Neuronal stem cell (in vitro differentiated cells): ENCODE measurements around the gene FANCG.

Experiments used
- DNase-seq: peaks from one replicate; pipeline ENCODE4 v3.0.0-alpha.2; 2013; ENCODE audit warnings: low spot score
- H2AFZ ChIP-seq: one replicate; pipeline ENCODE4 v1.6.1; 2013; ENCODE audit warnings: mild to moderate bottlenecking, low read length, inconsistent platforms
- H2AK5ac ChIP-seq: 2 replicates; pipeline ENCODE4 v1.6.1; 2013; ENCODE audit warnings: low read depth, mild to moderate bottlenecking, inconsistent platforms, low read length, moderate library complexity, mixed read lengths
- H2BK120ac ChIP-seq: 2 replicates; pipeline ENCODE4 v1.6.1; 2013; ENCODE audit warnings: low read depth, mild to moderate bottlenecking, inconsistent platforms, low read length, moderate library complexity, mixed read lengths
- H2BK12ac ChIP-seq: one replicate; pipeline ENCODE4 v1.6.1; 2013; ENCODE audit warnings: low read length, inconsistent platforms
- H2BK15ac ChIP-seq: 2 replicates; pipeline ENCODE4 v1.6.1; 2013; ENCODE audit warnings: mild to moderate bottlenecking, low read length, inconsistent platforms, mixed read lengths
- H2BK5ac ChIP-seq: one replicate; pipeline ENCODE4 v1.6.1; 2013; ENCODE audit warnings: inconsistent platforms, mild to moderate bottlenecking, low read length, moderate library complexity
- H3K14ac ChIP-seq: one replicate; pipeline ENCODE4 v1.6.1; 2013; ENCODE audit warnings: low read length, inconsistent platforms
- H3K18ac ChIP-seq: 2 replicates; pipeline ENCODE4 v1.6.1; 2013; ENCODE audit warnings: low read length, inconsistent platforms
- H3K23ac ChIP-seq: 2 replicates; pipeline ENCODE4 v1.6.1; 2013; ENCODE audit warnings: low read depth, mild to moderate bottlenecking, mixed read lengths, low read length, inconsistent platforms; ENCODE audit not compliant: poor library complexity
- H3K27ac ChIP-seq: replicated peaks from 3 replicates; pipeline ENCODE4 v1.5.1; 2013; ENCODE audit warnings: low read length, inconsistent platforms
- H3K27me3 ChIP-seq, 3 experiments: 2 replicates each; pipeline ENCODE4 v1.6.1; 2013; ENCODE audit warnings: low read length in 3 of 3, mild to moderate bottlenecking in 2 of 3, inconsistent platforms in 1 of 3, low read depth in 1 of 3, mixed read lengths in 1 of 3, moderate library complexity in 1 of 3; ENCODE audit not compliant: control insufficient read depth in 3 of 3, insufficient read depth in 3 of 3
- H3K36me3 ChIP-seq, 2 donors: replicated peaks in 1 of 2; 2 replicates each; pipeline ENCODE4 v1.6.1; 2013; ENCODE audit warnings: low read length in 2 of 2; ENCODE audit not compliant: control insufficient read depth in 2 of 2, insufficient read depth in 2 of 2
- H3K4ac ChIP-seq: 2 replicates; pipeline ENCODE4 v1.6.1; 2013; ENCODE audit warnings: inconsistent platforms, mild to moderate bottlenecking, low read length, moderate library complexity
- H3K4me1 ChIP-seq, 2 donors: 1 replicate in 1 of 2; 2 replicates in 1 of 2; pipeline ENCODE4 v1.6.1; 2013; ENCODE audit warnings: low read length in 2 of 2, low read depth in 1 of 2; ENCODE audit not compliant: control insufficient read depth in 2 of 2, insufficient read depth in 1 of 2
- H3K4me2 ChIP-seq: one replicate; pipeline ENCODE4 v1.6.1; 2013; ENCODE audit warnings: mild to moderate bottlenecking, low read length, inconsistent platforms; ENCODE audit not compliant: insufficient read depth, poor library complexity, severe bottlenecking
- H3K4me3 ChIP-seq, 2 donors: 2 replicates each; pipeline ENCODE4 v1.5.1; 2013; ENCODE audit warnings: low read length in 2 of 2, mild to moderate bottlenecking in 2 of 2, inconsistent platforms in 1 of 2, moderate library complexity in 1 of 2
- H3K79me1 ChIP-seq: one replicate; pipeline ENCODE4 v1.6.1; 2013; ENCODE audit warnings: low read depth, mild to moderate bottlenecking, inconsistent platforms, low read length, moderate library complexity
- H3K9ac ChIP-seq: one replicate; pipeline ENCODE4 v1.6.1; 2013; ENCODE audit warnings: mild to moderate bottlenecking, low read depth, low read length, inconsistent platforms; ENCODE audit not compliant: poor library complexity
- H3K9me3 ChIP-seq, 2 donors: replicated peaks in 1 of 2; 2 replicates each; pipeline versions ENCODE3 to v1.6.1; 2013; ENCODE audit warnings: low read length in 2 of 2, mild to moderate bottlenecking in 2 of 2, inconsistent platforms in 1 of 2, low read depth in 1 of 2, mixed read lengths in 1 of 2, moderate library complexity in 1 of 2; ENCODE audit not compliant: control insufficient read depth in 2 of 2, insufficient read depth in 1 of 2
- H4K8ac ChIP-seq: one replicate; pipeline ENCODE4 v1.6.1; 2013; ENCODE audit warnings: low read depth, mild to moderate bottlenecking, inconsistent platforms, low read length, moderate library complexity
- H4K91ac ChIP-seq: one replicate; pipeline ENCODE4 v1.6.1; 2013; ENCODE audit warnings: low read length, low read depth, mild to moderate bottlenecking, inconsistent platforms; ENCODE audit not compliant: poor library complexity
- WGBS, 2 donors: extraction: QIAGEN DNeasy Blood & Tissue Kit; methylation state at CpG; one replicate each; pipeline ENCODE4 v1.1.7; 2013; ENCODE audit warnings: missing lambda C conversion rate in 2 of 2, mixed read lengths in 1 of 2; ENCODE audit not compliant: insufficient read length in 2 of 2, insufficient replicate concordance in 1 of 2; ENCODE audit errors: extremely low coverage in 2 of 2; 5-methylcytosine and 5-hydroxymethylcytosine counted together

The FANCG gene

GRCh38 chr9:35074141-35074540 lies 5.6 kb downstream of the FANCG start:
- Histone ChIP-seq H3K18ac (no peak overlapping the region), H4K8ac (no peak overlapping the region), H3K27ac (no peak overlapping the region), H3K27me3 (no peaks in the 10 kb centered on the region), H3K9me3 (no peaks in the 10 kb centered on the region), H2AFZ (no peak overlapping the region), H2AK5ac (no peak overlapping the region), H3K4me1 (peaks cover 20 to 21% of the 10 kb centered on the region in 2 donors), H3K4ac (no peak overlapping the region), H4K91ac (no peak overlapping the region), H3K23ac (no peak overlapping the region), H3K14ac (no peak overlapping the region), H3K4me2 (no peak overlapping the region), H3K36me3 (peaks cover 36 to 74% of the 10 kb centered on the region in 2 donors), H3K79me1 (peaks cover 16% of the 10 kb centered on the region), H2BK120ac (no peak overlapping the region), H3K9ac (no peak overlapping the region), H2BK15ac (no peak overlapping the region), H3K4me3 (no peak overlapping the region), H2BK5ac (no peak overlapping the region), H2BK12ac (no peak overlapping the region)
- no CpG with 5 or more reads among the region's 6 CpGs for WGBS, 2 donors
- no peak for DNase-seq

DNA sequence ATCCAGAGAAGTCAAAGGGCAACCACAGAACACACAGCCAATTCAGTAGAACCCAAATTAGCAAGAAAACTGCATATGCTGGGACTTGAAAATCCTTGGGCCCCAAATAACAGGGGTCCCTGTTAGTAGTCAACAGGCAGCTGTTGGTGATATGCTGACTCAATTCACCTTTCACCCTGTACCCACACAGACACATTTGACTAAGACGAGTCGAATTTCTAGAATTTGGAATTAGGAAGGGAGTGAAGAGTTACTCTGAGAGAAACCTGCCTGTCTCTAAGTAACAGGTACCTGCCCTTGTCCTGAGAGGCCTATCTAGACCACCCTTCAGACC lies 6.5 kb downstream of the FANCG start:
- Histone ChIP-seq H2AFZ (peak overlapping the region; percentile 56), H2BK15ac (no peak overlapping the region), H2AK5ac (no peak overlapping the region), H3K9ac (no peak overlapping the region), H3K18ac (no peak overlapping the region), H3K14ac (no peak overlapping the region), H3K27me3 (no peaks in the 10 kb centered on the region), H3K9me3 (no peaks in the 10 kb centered on the region), H4K91ac (no peak overlapping the region), H3K4ac (no peak overlapping the region), H3K79me1 (peaks cover 14% of the 10 kb centered on the region), H3K4me1 (peaks cover 12 to 17% of the 10 kb centered on the region in 2 donors), H2BK12ac (no peak overlapping the region), H3K27ac (peak overlapping the region; percentile 85), H3K4me2 (no peak overlapping the region), H2BK5ac (no peak overlapping the region), H3K23ac (no peak overlapping the region), H3K4me3 (peak overlapping the region in 1 of 2 donors; percentile 19), H2BK120ac (no peak overlapping the region), H4K8ac (no peak overlapping the region), H3K36me3 (peaks cover 36 to 79% of the 10 kb centered on the region in 2 donors)
- WGBS, 2 donors, result no CpG with 5 or more reads among the region's 2 CpGs
- no peak for DNase-seq

- H3K9ac ChIP-seq, result peak within 1 kb of the TSS; percentile 98
- H3K36me3 ChIP-seq, result peaks cover 42 to 79% of the 10 kb centered on the region in 2 donors
- no peak within 1 kb of the TSS for H2BK12ac ChIP-seq
- H3K27ac ChIP-seq, result peak within 1 kb of the TSS; percentile 96
- H3K4me3 ChIP-seq, result peak within 1 kb of the TSS; percentile 90 to 91
- H3K14ac ChIP-seq, result peak within 1 kb of the TSS; percentile 65
- no peak within 1 kb of the TSS for H4K8ac ChIP-seq
- no peak within 1 kb of the TSS for H3K4ac ChIP-seq
- peak within 1 kb of the TSS; percentile 87 for H2AFZ ChIP-seq
- H2BK120ac ChIP-seq, result peak within 1 kb of the TSS; percentile 35
- H2AK5ac ChIP-seq, result peak within 1 kb of the TSS; percentile 51
- H3K4me2 ChIP-seq, result peak within 1 kb of the TSS; percentile 51
- H3K18ac ChIP-seq, result peak within 1 kb of the TSS; percentile 95
- no peak within 1 kb of the TSS for H2BK15ac ChIP-seq
- H4K91ac ChIP-seq, result no peak within 1 kb of the TSS
- peaks cover 12% of the 10 kb centered on the region for H3K79me1 ChIP-seq
- DNase-seq, result peak; percentile 99
- WGBS, 2 donors, result no CpG with 5 or more reads among the region's 54 CpGs
- peak within 1 kb of the TSS; percentile 97 for H3K23ac ChIP-seq
- H2BK5ac ChIP-seq, result peak within 1 kb of the TSS; percentile 91
- peaks cover 7 to 13% of the 10 kb centered on the region in 2 donors for H3K4me1 ChIP-seq
- no peaks in the 10 kb centered on the region for H3K27me3 ChIP-seq
- no peaks in the 10 kb centered on the region for H3K9me3 ChIP-seq
Measured at GRCh38 chr9:35072461-35073278, 7.1 kb downstream of the FANCG start, which contains the start of gene VCP. TSS of gene VCP (minus strand) at chr9:35072625. CDS start at chr9:35072353, 272 bp downstream.

GRCh38 chr9:35071814-35072460 lies 7.8 kb downstream of the FANCG start:
- Histone ChIP-seq H4K8ac (no peak overlapping the region), H3K9me3 (no peaks in the 10 kb centered on the region), H3K4me1 (peaks cover 7 to 13% of the 10 kb centered on the region in 2 donors), H2BK15ac (no peak overlapping the region), H3K4ac (no peak overlapping the region), H3K79me1 (peaks cover 11% of the 10 kb centered on the region), H3K4me2 (peak overlapping the region; percentile 51), H3K27ac (peak overlapping the region; percentile 96), H2BK12ac (no peak overlapping the region), H3K36me3 (peaks cover 46 to 79% of the 10 kb centered on the region in 2 donors), H3K4me3 (peak overlapping the region; percentile 90 to 91), H2AFZ (peak overlapping the region; percentile 87), H3K18ac (peak overlapping the region; percentile 95), H2BK120ac (peak overlapping the region; percentile 35), H3K14ac (peak overlapping the region; percentile 65), H2AK5ac (peak overlapping the region; percentile 51), H3K9ac (peak overlapping the region; percentile 98), H2BK5ac (peak overlapping the region; percentile 91), H4K91ac (no peak overlapping the region), H3K27me3 (no peaks in the 10 kb centered on the region), H3K23ac (peak overlapping the region; percentile 97)
- DNase-seq, result peak; percentile 85
- no CpG with 5 or more reads among the region's 79 CpGs for WGBS, 2 donors
